H1 (cell line): Measurements from ENCODE around the gene SGCD. TPM values are rescaled to one million over a fixed set of nuclear protein-coding genes. Genes with fewer than 3 reads are reported as not detected.

Experiments
- CTCF ChIA-PET: fragments of 300-600 bp; sonication (Branson Sonifier 250); formaldehyde crosslinking; loops from one replicate; lab custom pipeline; 2021; ENCODE audit not compliant: partially characterized antibody; lab: Charles Lee
- POLR2A ChIA-PET: fragments of 300-600 bp; sonication (Branson Sonifier 250); formaldehyde crosslinking; loops from one replicate; lab custom pipeline; 2021; ENCODE audit warnings: inconsistent platforms; ENCODE audit not compliant: partially characterized antibody; lab: Charles Lee
- DNase-seq, 2 experiments: peaks; one replicate each; pipeline versions ENCODE4 v3.0.0 to v3.0.0-alpha.2; 2010 to 2022; ENCODE audit warnings: low spot score in 2 of 2, low read depth in 1 of 2, mixed read lengths in 1 of 2
- FAIRE-seq: peaks from 2 replicates; lab custom pipeline; 2011; peaks lifted over from hg19 to GRCh38; lab: Jason Lieb, UNC
- H2AFZ ChIP-seq: 2 replicates; pipeline ENCODE4 v1.8.1; 2012; ENCODE audit warnings: low read length, inconsistent platforms
- H2AK5ac ChIP-seq: 2 replicates; pipeline ENCODE4 v1.6.1; 2013; ENCODE audit warnings: low read depth, low read length
- H2BK120ac ChIP-seq: replicated peaks from 2 replicates; pipeline ENCODE3; 2013; ENCODE audit warnings: low read depth, low read length, inconsistent platforms
- H2BK12ac ChIP-seq: 2 replicates; pipeline ENCODE4 v1.6.1; 2013; ENCODE audit warnings: low read depth, low read length
- H2BK15ac ChIP-seq: 2 replicates; pipeline ENCODE4 v1.6.1; 2013; ENCODE audit warnings: low read length
- H2BK20ac ChIP-seq: 2 replicates; pipeline ENCODE4 v1.6.1; 2013; ENCODE audit warnings: low read length
- H2BK5ac ChIP-seq: 2 replicates; pipeline ENCODE4 v1.6.1; 2013; ENCODE audit warnings: low read depth, low read length
- H3K14ac ChIP-seq: 2 replicates; pipeline ENCODE4 v1.6.1; 2013; ENCODE audit warnings: inconsistent platforms; ENCODE audit not compliant: insufficient read length
- H3K18ac ChIP-seq: 2 replicates; pipeline ENCODE4 v1.6.1; 2013; ENCODE audit warnings: low read length; ENCODE audit errors: extremely low read depth
- H3K23ac ChIP-seq: 2 replicates; pipeline ENCODE4 v1.6.1; 2013; ENCODE audit warnings: inconsistent platforms; ENCODE audit not compliant: insufficient read length
- H3K23me2 ChIP-seq: 2 replicates; pipeline ENCODE4 v1.6.1; 2013; ENCODE audit warnings: low read depth, low read length
- H3K27ac ChIP-seq: 2 replicates; pipeline ENCODE4 v1.6.1; 2011; ENCODE audit warnings: low read depth, low read length, inconsistent platforms
- H3K27me3 ChIP-seq, 4 experiments: replicated peaks in 1 of 4; 1 replicate in 1 of 4; 2 replicates in 3 of 4; pipeline versions ENCODE4 v1.6.1 to v1.8.1; 2011 to 2013; ENCODE audit warnings: low read length in 3 of 4, mild to moderate bottlenecking in 3 of 4, inconsistent platforms in 2 of 4, mixed read lengths in 2 of 4, moderate library complexity in 1 of 4; ENCODE audit not compliant: control insufficient read depth in 3 of 4, insufficient read depth in 3 of 4; ENCODE audit errors: extremely low read depth in 1 of 4
- H3K36me3 ChIP-seq, 4 experiments: 2 replicates each; pipeline versions ENCODE4 v1.6.1 to v1.8.1; 2011 to 2013; ENCODE audit warnings: mild to moderate bottlenecking in 4 of 4, low read length in 3 of 4, moderate library complexity in 2 of 4, control low read depth in 1 of 4, inconsistent platforms in 1 of 4; ENCODE audit not compliant: insufficient read depth in 4 of 4, control insufficient read depth in 2 of 4
- H3K4ac ChIP-seq: replicated peaks from 2 replicates; pipeline ENCODE3; 2013; ENCODE audit warnings: low read length, low read depth, mixed read lengths, inconsistent platforms; ENCODE audit not compliant: insufficient read length
- H3K4me1 ChIP-seq, 4 experiments: replicated peaks in 1 of 4; 1 replicate in 1 of 4; 2 replicates in 3 of 4; pipeline versions ENCODE4 v1.6.1 to v1.8.1; 2011 to 2013; ENCODE audit warnings: low read length in 3 of 4, inconsistent platforms in 2 of 4, mixed read lengths in 1 of 4; ENCODE audit not compliant: insufficient read depth in 4 of 4, control insufficient read depth in 3 of 4
- H3K4me2 ChIP-seq, 2 experiments: 2 replicates each; pipeline versions ENCODE4 v1.6.1 to v1.8.1; 2011 to 2013; ENCODE audit warnings: low read depth in 2 of 2, low read length in 2 of 2, control low read depth in 1 of 2, inconsistent platforms in 1 of 2, mild to moderate bottlenecking in 1 of 2; ENCODE audit not compliant: insufficient read depth in 1 of 2
- H3K4me3 ChIP-seq, 4 experiments: fragments of 200-600, 300-600 bp in 1 of 4; sonication (generic), shearing (Covaris generic), sonication (Bioruptor Twin) in 1 of 4; 2 replicates each; pipeline versions ENCODE4 v1.5.1 to v1.8.1; 2011 to 2016; ENCODE audit warnings: low read length in 4 of 4, low read depth in 3 of 4, control low read depth in 2 of 4, inconsistent platforms in 2 of 4, mild to moderate bottlenecking in 2 of 4, mixed read lengths in 1 of 4, moderate library complexity in 1 of 4; ENCODE audit not compliant: insufficient read depth in 2 of 4; ENCODE audit errors: extremely low read depth in 1 of 4
- H3K56ac ChIP-seq: replicated peaks from 2 replicates; pipeline ENCODE3; 2013; ENCODE audit warnings: low read depth, mild to moderate bottlenecking, mixed read lengths, low read length, inconsistent platforms; ENCODE audit not compliant: insufficient read length
- H3K79me1 ChIP-seq: 2 replicates; pipeline ENCODE4 v1.6.1; 2013; ENCODE audit warnings: low read depth, low read length, control low read depth
- H3K79me2 ChIP-seq, 2 experiments: 2 replicates each; pipeline versions ENCODE4 v1.6.1 to v1.8.1; 2012 to 2013; ENCODE audit warnings: low read length in 2 of 2, mild to moderate bottlenecking in 2 of 2, inconsistent platforms in 1 of 2; ENCODE audit not compliant: insufficient read depth in 2 of 2, control insufficient read depth in 1 of 2
- H3K9ac ChIP-seq, 4 experiments: replicated peaks in 1 of 4; 1 replicate in 1 of 4; 2 replicates in 3 of 4; pipeline versions ENCODE4 v1.6.1 to v1.8.1; 2011 to 2013; ENCODE audit warnings: low read depth in 3 of 4, low read length in 3 of 4, control low read depth in 2 of 4, mild to moderate bottlenecking in 2 of 4, moderate library complexity in 2 of 4, inconsistent platforms in 1 of 4; ENCODE audit errors: extremely low read depth in 1 of 4
- H3K9me3 ChIP-seq, 2 experiments: 2 replicates each; pipeline versions ENCODE4 v1.6.1 to v1.8.1; 2012 to 2013; ENCODE audit warnings: mild to moderate bottlenecking in 2 of 2, moderate library complexity in 2 of 2, control low read depth in 1 of 2, inconsistent platforms in 1 of 2, low read depth in 1 of 2, low read length in 1 of 2, mixed read lengths in 1 of 2; ENCODE audit not compliant: insufficient read depth in 2 of 2
- H4K20me1 ChIP-seq, 2 experiments: replicated peaks in 1 of 2; 2 replicates each; pipeline versions ENCODE3 to v1.8.1; 2011 to 2013; ENCODE audit warnings: inconsistent platforms in 2 of 2, low read length in 2 of 2, mild to moderate bottlenecking in 1 of 2; ENCODE audit not compliant: insufficient read depth in 2 of 2, control insufficient read depth in 1 of 2
- H4K5ac ChIP-seq: 2 replicates; pipeline ENCODE4 v1.6.1; 2013; ENCODE audit warnings: low read length, low read depth, mixed read lengths, inconsistent platforms; ENCODE audit not compliant: insufficient read length
- H4K8ac ChIP-seq: 2 replicates; pipeline ENCODE4 v1.8.0; 2013; ENCODE audit warnings: mild to moderate bottlenecking, moderate library complexity, low read length, inconsistent platforms; ENCODE audit not compliant: insufficient read depth; ENCODE audit errors: extremely low read depth
- H4K91ac ChIP-seq: replicated peaks from 2 replicates; pipeline ENCODE3; 2013; ENCODE audit warnings: low read length, mixed read lengths, inconsistent platforms; ENCODE audit not compliant: insufficient read length
- CBX5 ChIP-seq: fragments of 300-800, 300-1000 bp; sonication (generic); IDR thresholded peaks from 2 replicates; pipeline ENCODE4 v1.7.1; 2016; ENCODE audit warnings: antibody characterized with exemption, low read length, low read depth
- EZH2 ChIP-seq: fragments of 200-600 bp; sonication (generic); IDR thresholded peaks from 2 replicates; pipeline ENCODE4 v1.7.1; 2012; ENCODE audit warnings: low read depth, mild to moderate bottlenecking, moderate library complexity, low read length, inconsistent platforms; ENCODE audit not compliant: severe bottlenecking
- HDAC6 ChIP-seq: IDR thresholded peaks from one replicate; pipeline ENCODE4 v1.7.1; 2012; ENCODE audit warnings: low read depth, mild to moderate bottlenecking, inconsistent platforms, low read length, moderate library complexity
- MAFK ChIP-seq: IDR thresholded peaks from 2 replicates; pipeline ENCODE4 v1.6.1; 2012; ENCODE audit warnings: low read depth, mild to moderate bottlenecking, improper control_type of control experiment, low read length
- POLR2AphosphoS5 ChIP-seq: IDR thresholded peaks from 2 replicates; pipeline ENCODE4 v1.6.1; 2011; ENCODE audit warnings: low read depth, low read length
- RFX5 ChIP-seq: IDR thresholded peaks from 2 replicates; pipeline ENCODE4 v1.6.1; 2011; ENCODE audit warnings: low read depth, low read length, improper control_type of control experiment, borderline replicate concordance
- RXRA ChIP-seq: IDR thresholded peaks from 2 replicates; pipeline ENCODE4 v1.6.1; 2011; ENCODE audit warnings: low read depth, mild to moderate bottlenecking, low read length, moderate library complexity; ENCODE audit not compliant: insufficient read depth
- SIRT6 ChIP-seq: IDR thresholded peaks from one replicate; pipeline ENCODE4 v1.7.1; 2012; ENCODE audit warnings: low read length, inconsistent platforms
- SIX5 ChIP-seq: IDR thresholded peaks from 2 replicates; pipeline ENCODE4 v1.6.1; 2011; ENCODE audit warnings: mild to moderate bottlenecking, low read depth, low read length
- SP4 ChIP-seq: IDR thresholded peaks from 2 replicates; pipeline ENCODE4 v1.6.1; 2012; ENCODE audit warnings: low read length, inconsistent platforms
- SRF ChIP-seq: IDR thresholded peaks from 2 replicates; pipeline ENCODE4 v1.6.1; 2011; ENCODE audit warnings: mild to moderate bottlenecking, low read depth, low read length, moderate library complexity
- TAF7 ChIP-seq: optimal IDR thresholded peaks from 2 replicates; pipeline ENCODE3; 2011; ENCODE audit warnings: low read depth, mild to moderate bottlenecking, inconsistent platforms, low read length, moderate library complexity, borderline replicate concordance
- TCF12 ChIP-seq: IDR thresholded peaks from 2 replicates; pipeline ENCODE4 v1.6.1; 2011; ENCODE audit warnings: low read depth, mild to moderate bottlenecking, low read length
- WGBS, 2 experiments: shearing (Covaris generic) in 1 of 2; methylation state at CpG; one replicate each; pipeline versions ENCODE4 v1.1.6 to v1.1.7; 2013 to 2015; ENCODE audit warnings: low lambda C conversion rate in 2 of 2, mixed read lengths in 2 of 2, inconsistent platforms in 1 of 2, low coverage in 1 of 2, missing lambda C conversion rate in 1 of 2; ENCODE audit not compliant: insufficient replicate concordance in 2 of 2, insufficient coverage in 1 of 2, insufficient read length in 1 of 2; ENCODE audit errors: extremely low coverage in 1 of 2, missing lambda C conversion rate in 1 of 2; 5-methylcytosine and 5-hydroxymethylcytosine counted together
- polyA plus RNA-seq, 7 experiments: library from polyadenylated mRNA; depleted of rRNA in 3 of 7; stranded (reverse) in 5 of 7; unstranded in 2 of 7; fragments of >200 nt in 5 of 7; fragments of 200-250 nt in 2 of 7; gene quantifications; 1 replicate in 5 of 7; 2 replicates in 1 of 7; 4 replicates in 1 of 7; pipeline versions ENCODE4 v1.2.1 to v1.2.3, GENCODE V29; 2011 to 2013; ENCODE audit warnings: missing spikeins in 2 of 7, mixed read lengths in 2 of 7
- total RNA-seq: library from RNA; stranded (reverse); fragmentation: NEBNext Ultra II Directional; extraction: Animal tissue kit (Norgen Biotek cat#: 25700); gene quantifications from 2 replicates; pipeline ENCODE4 v1.2.1, GENCODE V29; 2021

The SGCD gene
- total and polyA plus RNA-seq, 2 of the 8 experiments (the other 6 are each of a cell fraction or from before 2014, with no cell fraction given), result 0.04 to 0.08 TPM

DNA sequence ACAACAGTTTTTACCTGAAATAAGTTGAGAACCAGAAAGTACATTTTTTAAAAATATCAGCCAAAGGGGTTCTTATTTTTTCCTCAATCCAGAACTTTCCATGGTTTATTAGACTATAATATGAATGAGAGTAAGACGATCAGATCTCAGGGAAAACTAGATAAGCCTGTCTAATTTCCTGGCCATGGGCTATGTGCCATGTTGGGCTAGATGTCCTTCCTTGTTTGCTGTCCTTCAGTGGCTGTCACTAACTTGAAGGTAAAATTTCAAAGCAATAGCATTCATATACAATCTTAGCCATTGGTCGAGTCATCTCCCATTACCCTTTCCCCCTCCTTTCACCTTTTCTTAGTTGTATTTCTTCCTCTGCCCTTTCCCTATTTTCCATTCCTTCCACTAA is 343.7 kb downstream of the SGCD start:
- Histone ChIP-seq H3K4me1 (peaks cover 0 to 4% (median 0%) of the 10 kb centered on the region in 4 experiments; a peak in 1 of 7 replicates), H2AFZ (no peak overlapping the region), H4K91ac (peak overlapping the region; percentile 84), H3K18ac (no peak overlapping the region; the same call in 1 of the 2 replicates), H3K27me3 (no peaks in the 10 kb centered on the region), H3K27ac (no peak overlapping the region), H3K36me3 (no peaks in the 10 kb centered on the region), H2BK12ac (no peak overlapping the region; the same call in none of the 2 replicates), H3K79me2 (no peaks in the 10 kb centered on the region), H2AK5ac (no peak overlapping the region), H3K4me2 (peak overlapping the region in 1 of 2 experiments; percentile 22; a peak in 1 of 4 replicates), H2BK120ac (peak overlapping the region; percentile 94), H2BK5ac (no peak overlapping the region; the same call in 1 of the 2 replicates), H2BK15ac (no peak overlapping the region), H4K5ac (peak overlapping the region; percentile 82), H3K14ac (no peak overlapping the region), H3K79me1 (no peaks in the 10 kb centered on the region), H3K9ac (no peak overlapping the region), H3K4ac (peak overlapping the region; percentile 79), H4K20me1 (no peaks in the 10 kb centered on the region), H3K4me3 (no peak overlapping the region), H3K23me2 (no peaks in the 10 kb centered on the region), H3K23ac (no peak overlapping the region), H3K56ac (peak overlapping the region; percentile 48), H4K8ac (no peak overlapping the region), H2BK20ac (no peak overlapping the region), H3K9me3 (no peaks in the 10 kb centered on the region)
- WGBS, 2 experiments, result 83% methylated on average over 2 of the region's 2 CpGs; no CpG with 5 or more reads in 1 of the 2 experiments
- POLR2A ChIA-PET, result no interaction called here
- CTCF ChIA-PET, result interaction anchor here (1.4 to 5.4 kb wide), 2 partner anchors 22 to 145 kb away, joined by 4 to 24 read pairs; no protein-coding TSS in a partner anchor
- no peak for DNase-seq
- no peak for FAIRE-seq
- TF ChIP-seq SIX5 (no peak), CBX5 (no peak), SIRT6 (no peak), TAF7 (no peak), SP4 (no peak), RXRA (no peak), RFX5 (no peak), TCF12 (no peak), SRF (no peak), HDAC6 (no peak), POLR2AphosphoS5 (no peak), MAFK (no peak), EZH2 (no peak)
